K562 (cell line): Measurements from ENCODE around the gene PACS1. TPM values are rescaled to one million over a fixed set of nuclear protein-coding genes. Genes with fewer than 3 reads are reported as not detected.

Experiments used
- ATAC-seq: fragments of 200-7000 bp; cut with Tn5 transposase; 3 replicates; pipeline ENCODE4 v1.9.1; 2020; ENCODE audit warnings: moderate library complexity
- BruUV-seq: library from RNA; stranded (reverse); fragments of 400-500 nt; replicated peaks from 2 replicates; lab custom pipeline; 2021; lab: Mats Ljungman, UMichigan
- CTCF ChIA-PET: fragments of 300-600 bp; formaldehyde crosslinking; extraction: SDS; loops from one replicate; lab custom pipeline; 2021; ENCODE audit warnings: low intra/inter-chr PET ratio; lab: Yijun Ruan, JAX
- POLR2A ChIA-PET: fragments of 300-600, 350-650 bp; sonication (Branson Sonifier 250); formaldehyde crosslinking; extraction: SDS; loops from one replicate; lab custom pipeline; 2021; ENCODE audit warnings: antibody characterized with exemption, inconsistent platforms; lab: Yijun Ruan, JAX
- DNase-seq, 4 experiments: peaks; one replicate each; pipeline versions ENCODE4 v3.0.0 to v3.0.0-alpha.2; 2011 to 2018; ENCODE audit warnings: low spot score in 3 of 4, mixed read lengths in 3 of 4; ENCODE audit errors: extremely low read depth in 1 of 4
- FAIRE-seq: peaks from 2 replicates; lab custom pipeline; 2011; peaks lifted over from hg19 to GRCh38; lab: Jason Lieb, UNC
- H2AFZ ChIP-seq: 2 replicates; pipeline ENCODE4 v1.6.0; 2011; ENCODE audit warnings: low read depth, low read length, control low read depth, inconsistent platforms
- H3K27ac ChIP-seq: fragments of 200-600 bp; 3 replicates; pipeline ENCODE4 v1.8.0; 2011; ENCODE audit warnings: low read depth, mild to moderate bottlenecking, control low read depth, inconsistent platforms, low read length, moderate library complexity, mixed read lengths; ENCODE audit errors: extremely low read depth
- H3K27me3 ChIP-seq, 2 experiments: fragments of 300-600 bp in 1 of 2; 2 replicates in 1 of 2; 3 replicates in 1 of 2; pipeline versions ENCODE4 v1.6.0 to v1.8.0; 2011; ENCODE audit warnings: inconsistent platforms in 2 of 2, low read length in 2 of 2, mild to moderate bottlenecking in 1 of 2, mixed read lengths in 1 of 2, moderate library complexity in 1 of 2; ENCODE audit not compliant: control insufficient read depth in 2 of 2, insufficient read depth in 2 of 2
- H3K36me3 ChIP-seq: fragments of 300-600 bp; 3 replicates; pipeline ENCODE4 v1.8.0; 2011; ENCODE audit warnings: mild to moderate bottlenecking, low read length, inconsistent platforms; ENCODE audit not compliant: control insufficient read depth, insufficient read depth
- H3K4me1 ChIP-seq, 2 experiments: fragments of 200-600 bp in 1 of 2; replicated peaks in 1 of 2; 2 replicates in 1 of 2; 3 replicates in 1 of 2; pipeline versions ENCODE4 v1.5.1 to v1.8.0; 2011; ENCODE audit warnings: inconsistent platforms in 2 of 2, low read length in 2 of 2, mild to moderate bottlenecking in 1 of 2, mixed read lengths in 1 of 2, moderate library complexity in 1 of 2; ENCODE audit not compliant: control insufficient read depth in 2 of 2, insufficient read depth in 2 of 2
- H3K4me2 ChIP-seq: 2 replicates; pipeline ENCODE4 v1.6.1; 2011; ENCODE audit warnings: low read length, control low read depth, inconsistent platforms, mixed read lengths; ENCODE audit not compliant: insufficient read depth
- H3K4me3 ChIP-seq: fragments of 200-600 bp; sonication (generic), shearing (Covaris generic); 2 replicates; pipeline ENCODE4 v1.5.1; 2016; ENCODE audit warnings: control low read depth, inconsistent platforms
- H3K79me2 ChIP-seq: fragments of 200-600 bp; 3 replicates; pipeline ENCODE4 v1.8.0; 2011; ENCODE audit warnings: low read length, inconsistent platforms; ENCODE audit not compliant: control insufficient read depth, insufficient read depth
- H3K9ac ChIP-seq, 2 experiments: 2 replicates each; pipeline versions ENCODE4 v1.6.0 to v1.6.1; 2011; ENCODE audit warnings: low read depth in 2 of 2, low read length in 2 of 2, control low read depth in 1 of 2, inconsistent platforms in 1 of 2, mild to moderate bottlenecking in 1 of 2, mixed read lengths in 1 of 2; ENCODE audit not compliant: insufficient read depth in 1 of 2
- H3K9me1 ChIP-seq: one replicate; pipeline ENCODE4 v1.6.0; 2011; ENCODE audit warnings: inconsistent platforms, mild to moderate bottlenecking, low read length, moderate library complexity; ENCODE audit not compliant: control insufficient read depth, insufficient read depth
- H3K9me3 ChIP-seq: replicated peaks from 2 replicates; pipeline ENCODE4 v1.5.1; 2011; ENCODE audit warnings: low read depth, low read length, inconsistent platforms; ENCODE audit not compliant: control insufficient read depth, insufficient read depth
- H4K20me1 ChIP-seq: replicated peaks from 2 replicates; pipeline ENCODE4 v1.6.1; 2011; ENCODE audit warnings: low read length, inconsistent platforms, mixed read lengths; ENCODE audit not compliant: control insufficient read depth, insufficient read depth
- RUNX1 ChIP-seq: sonication (generic); IDR thresholded peaks from 2 replicates; pipeline ENCODE4 v1.6.1; 2016; ENCODE audit warnings: antibody characterized with exemption, low read depth
- ZBTB8A ChIP-seq: fragments of 450-650 bp; IDR thresholded peaks from 2 replicates; pipeline ENCODE4 v1.6.1; 2018; ENCODE audit warnings: mild to moderate bottlenecking, moderate library complexity; ENCODE audit not compliant: partially characterized antibody
- ZNF280A ChIP-seq: fragments of 450-650 bp; IDR thresholded peaks from 2 replicates; pipeline ENCODE4 v1.6.1; 2018; ENCODE audit warnings: mild to moderate bottlenecking, low read depth; ENCODE audit not compliant: partially characterized antibody
- WGBS: fragments of 100-300 bp; shearing (Covaris generic); methylation state at CpG from one replicate; pipeline ENCODE4 v1.1.6; 2016; ENCODE audit warnings: low coverage, mixed read lengths; ENCODE audit not compliant: insufficient coverage; ENCODE audit errors: missing lambda C conversion rate; 5-methylcytosine and 5-hydroxymethylcytosine counted together
- in situ Hi-C: fragments of 300-500 bp; cut with MboI; formaldehyde crosslinking; loops from 4 replicates; pipeline ENCODE4 v1.15.0; 2018; ENCODE audit warnings: inconsistent platforms, mixed read lengths
- intact Hi-C: fragments of 100-400 bp; cut with micrococcal nuclease; formaldehyde crosslinking; loops from 2 replicates; pipeline ENCODE4 v1.14.2; 2022
- polyA plus RNA-seq, 8 experiments: library from polyadenylated mRNA; depleted of rRNA in 4 of 8; stranded (reverse) in 5 of 8; unstranded in 3 of 8; fragments of >200 nt; fragmentation: Nextera tagmentation in 2 of 8; fragmentation: Illumina TruSeq in 1 of 8; extraction: Ambion mirVana in 2 of 8; extraction: Trizol in 1 of 8; gene quantifications; 2 replicates each; pipeline versions ENCODE4 v1.2.1 to v1.2.3, GENCODE V29; 2011 to 2014; ENCODE audit warnings: inconsistent platforms in 1 of 8, missing spikeins in 1 of 8
- total RNA-seq, 7 experiments: library from RNA; depleted of rRNA in 6 of 7; stranded (reverse); fragments of >200 nt in 6 of 7; fragmentation: Illumina TruSeq in 2 of 7; extraction: Trizol in 2 of 7; gene quantifications; 2 replicates each; pipeline versions ENCODE4 v1.2.1 to v1.2.3, GENCODE V29; 2011 to 2021; ENCODE audit warnings: low replicate concordance in 1 of 7

Gene PACS1
- total and polyA plus RNA-seq, 9 of the 15 experiments (the other 6 are each of a cell fraction or from before 2014, with no cell fraction given) = 0.34 to 28.1 (median 8.5) TPM

- no peak for TF ChIP-seq ZNF280A
- TF ChIP-seq ZBTB8A = no peak
Observed at GRCh38 chr11:66235141-66235540, 165.1 kb downstream of the PACS1 start (continued).

GRCh38 chr11:66237867-66238266 is 167.8 kb downstream of the PACS1 start:
- no peak overlapping the region for H2AFZ ChIP-seq
- DNase-seq = no peak
- no peaks in the 10 kb centered on the region for H3K27me3 ChIP-seq
- peaks cover 0 to 6% of the 10 kb centered on the region in 2 experiments; a peak in 1 of 5 replicates for H3K4me1 ChIP-seq
- H3K27ac ChIP-seq = no peak overlapping the region
- ChIA-PET CTCF (no interaction called here), POLR2A (interaction anchor here (4.1 kb wide), 1 partner anchor 9 kb away, joined by 22 read pairs; no protein-coding TSS in a partner anchor)
- ATAC-seq = no peak
- WGBS = 80% methylated on average over 6 of the region's 6 CpGs
- no peaks in the 10 kb centered on the region for H3K79me2 ChIP-seq
- TF ChIP-seq RUNX1 = no peak
- peak overlapping the region in 1 of 2 experiments; percentile 56; a peak in 1 of 4 replicates for H3K9ac ChIP-seq
- H3K4me3 ChIP-seq = no peak overlapping the region
- H3K4me2 ChIP-seq = no peak overlapping the region
- H3K9me3 ChIP-seq = no peaks in the 10 kb centered on the region
- peaks cover 44% of the 10 kb centered on the region; the same call in 2 of the 3 replicates for H3K36me3 ChIP-seq
- H3K9me1 ChIP-seq = no peaks in the 10 kb centered on the region
- in situ Hi-C loops = no loop called here
- intact Hi-C loops = no loop called here
- peaks cover 5% of the 10 kb centered on the region; the same call in 1 of the 2 replicates for H4K20me1 ChIP-seq
- FAIRE-seq = no peak
- no TSS peak for BruUV-seq
